A549 (cell line): ENCODE results near the gene ENO3. TPM values are rescaled to one million over a fixed set of nuclear protein-coding genes. Genes with fewer than 3 reads are reported as not detected.

Source experiments
- ATAC-seq, 2 experiments: fragments of 200-7000 bp in 1 of 2; fragments of >200 bp in 1 of 2; cut with Nextera tagmentation in 1 of 2; cut with Tn5 transposase in 1 of 2; 3 replicates each; pipeline versions ENCODE4 v1.8.0 to v1.9.1; 2018 to 2020; ENCODE audit warnings: mild to moderate bottlenecking in 1 of 2, moderate library complexity in 1 of 2
- CTCF ChIA-PET: fragments of 300-600 bp; sonication (Branson Sonifier 250); formaldehyde crosslinking; extraction: SDS; loops from one replicate; lab custom pipeline; 2021; ENCODE audit warnings: antibody characterized with exemption, inconsistent platforms; lab: Yijun Ruan, JAX
- POLR2A ChIA-PET: fragments of 350-600 bp; formaldehyde crosslinking; extraction: SDS; loops from one replicate; lab custom pipeline; 2021; ENCODE audit warnings: antibody characterized with exemption, inconsistent platforms; lab: Yijun Ruan, JAX
- DNase-seq, 2 experiments: peaks; one replicate each; pipeline versions ENCODE4 v3.0.0 to v3.0.0-alpha.2; 2011 to 2016; ENCODE audit warnings: low read depth in 1 of 2, low spot score in 1 of 2
- FAIRE-seq: peaks from 2 replicates; lab custom pipeline; 2011; peaks lifted over from hg19 to GRCh38; lab: Jason Lieb, UNC
- H3K27ac ChIP-seq, 2 experiments: fragments of >200 bp; sonication (Bioruptor Twin); formaldehyde crosslinking; 3 replicates each; pipeline ENCODE4 v1.5.1; 2016 to 2017
- H3K4me1 ChIP-seq: fragments of >200 bp; sonication (Bioruptor Twin); formaldehyde crosslinking; 3 replicates; pipeline ENCODE4 v1.6.1; 2016
- H3K4me2 ChIP-seq: fragments of >200 bp; sonication (Bioruptor Twin); formaldehyde crosslinking; 3 replicates; pipeline ENCODE4 v1.6.1; 2016
- H3K4me3 ChIP-seq: fragments of >200 bp; sonication (Bioruptor Twin); formaldehyde crosslinking; 3 replicates; pipeline ENCODE4 v1.5.1; 2016
- H3K9me3 ChIP-seq: fragments of >200 bp; sonication (Bioruptor Twin); formaldehyde crosslinking; 3 replicates; pipeline ENCODE4 v1.6.1; 2016
- BCL3 ChIP-seq: fragments of >200 bp; sonication (Bioruptor Twin); formaldehyde crosslinking; IDR thresholded peaks from 3 replicates; pipeline ENCODE4 v1.6.1; 2016
- CEBPB ChIP-seq, 2 experiments: fragments of >200 bp in 1 of 2; sonication (Bioruptor Twin) in 1 of 2; formaldehyde crosslinking in 1 of 2; IDR thresholded peaks; 2 replicates each; pipeline ENCODE4 v1.6.1; 2012 to 2016
- CHD2 ChIP-seq: fragments of 150-350 bp; IDR thresholded peaks from 2 replicates; pipeline ENCODE4 v1.6.1; 2014; ENCODE audit warnings: low read length; ENCODE audit not compliant: partially characterized antibody
- CHD4 ChIP-seq: fragments of 200-600 bp; sonication (generic); IDR thresholded peaks from 2 replicates; pipeline ENCODE4 v1.6.1; 2016; ENCODE audit warnings: antibody characterized with exemption, mild to moderate bottlenecking, borderline replicate concordance
- CTCF ChIP-seq: fragments of >200 bp; sonication (Bioruptor Twin); formaldehyde crosslinking; IDR thresholded peaks from 3 replicates; pipeline ENCODE4 v1.5.1; 2016
- ESRRA ChIP-seq: fragments of 150-350 bp; IDR thresholded peaks from 2 replicates; pipeline ENCODE4 v1.6.1; 2014; ENCODE audit warnings: mild to moderate bottlenecking, low read length, borderline replicate concordance
- FOSB ChIP-seq: fragments of 250-450 bp; sonication (Bioruptor Pico); IDR thresholded peaks from 2 replicates; pipeline ENCODE4 v1.5.0; 2020; ENCODE audit warnings: mild to moderate bottlenecking, moderate library complexity
- FOSL2 ChIP-seq, 2 experiments: fragments of 450-650 bp in 1 of 2; fragments of >200 bp in 1 of 2; sonication (Bioruptor Twin) in 1 of 2; formaldehyde crosslinking; IDR thresholded peaks; 2 replicates each; pipeline versions ENCODE4 v1.5.0 to v1.6.1; 2016 to 2020; ENCODE audit warnings: mild to moderate bottlenecking in 1 of 2, moderate library complexity in 1 of 2
- FOXS1 ChIP-seq: fragments of 250-450 bp; sonication (Bioruptor Pico); IDR thresholded peaks from 2 replicates; pipeline ENCODE4 v1.5.0; 2020; ENCODE audit warnings: mild to moderate bottlenecking, moderate library complexity
- HOXA7 ChIP-seq: fragments of 250-450 bp; sonication (Bioruptor Pico); IDR thresholded peaks from 2 replicates; pipeline ENCODE4 v1.5.0; 2020; ENCODE audit warnings: mild to moderate bottlenecking, moderate library complexity
- JUN ChIP-seq, 2 experiments: fragments of >200 bp; sonication (Bioruptor Twin); formaldehyde crosslinking; IDR thresholded peaks; 2 replicates in 1 of 2; 3 replicates in 1 of 2; pipeline ENCODE4 v1.6.1; 2016 to 2017
- MAFK ChIP-seq: fragments of 450-650 bp; IDR thresholded peaks from 2 replicates; pipeline ENCODE4 v1.6.1; 2014; ENCODE audit not compliant: partially characterized antibody
- MAZ ChIP-seq: fragments of 150-350 bp; IDR thresholded peaks from 2 replicates; pipeline ENCODE4 v1.6.1; 2014; ENCODE audit warnings: antibody characterized with exemption, low read depth, low read length, borderline replicate concordance
- MYC ChIP-seq: IDR thresholded peaks from 2 replicates; pipeline ENCODE4 v1.6.1; 2012; ENCODE audit warnings: mild to moderate bottlenecking, inconsistent platforms, low read length, improper control_type of control experiment, borderline replicate concordance
- NR3C1 ChIP-seq: fragments of >200 bp; sonication (Bioruptor Twin); formaldehyde crosslinking; IDR thresholded peaks from 3 replicates; pipeline ENCODE4 v1.6.1; 2017
- PBX3 ChIP-seq: IDR thresholded peaks from 2 replicates; pipeline ENCODE4 v1.6.1; 2012
- PHF8 ChIP-seq: fragments of 200-600 bp; sonication (generic); IDR thresholded peaks from 2 replicates; pipeline ENCODE4 v1.6.1; 2016; ENCODE audit warnings: low read depth, mild to moderate bottlenecking, antibody characterized with exemption, moderate library complexity, borderline replicate concordance
- RARB ChIP-seq: fragments of 250-450 bp; sonication (Bioruptor Pico); IDR thresholded peaks from 2 replicates; pipeline ENCODE4 v1.8.0; 2021; ENCODE audit warnings: mild to moderate bottlenecking, moderate library complexity
- REST ChIP-seq: fragments of 200-600 bp; sonication (generic); IDR thresholded peaks from 2 replicates; pipeline ENCODE4 v1.6.1; 2016; ENCODE audit warnings: antibody characterized with exemption, mild to moderate bottlenecking, moderate library complexity
- RFX5 ChIP-seq: fragments of 450-650 bp; IDR thresholded peaks from 2 replicates; pipeline ENCODE4 v1.7.1; 2014; ENCODE audit warnings: antibody characterized with exemption, mild to moderate bottlenecking, moderate library complexity
- SMC3 ChIP-seq: fragments of >200 bp; sonication (Bioruptor Twin); formaldehyde crosslinking; IDR thresholded peaks from 3 replicates; pipeline ENCODE4 v1.6.1; 2018; ENCODE audit warnings: inconsistent platforms
- SREBF2 ChIP-seq: fragments of 450-650 bp; IDR thresholded peaks from 2 replicates; pipeline ENCODE4 v1.6.1; 2014; ENCODE audit warnings: mild to moderate bottlenecking, moderate library complexity
- ZC3H11A ChIP-seq: fragments of 450-650 bp; IDR thresholded peaks from 2 replicates; pipeline ENCODE4 v1.6.1; 2014; ENCODE audit warnings: antibody characterized with exemption, mild to moderate bottlenecking
- ZNF302 ChIP-seq: fragments of 250-450 bp; sonication (Bioruptor Pico); IDR thresholded peaks from 2 replicates; pipeline ENCODE4 v1.9.0; 2021; ENCODE audit warnings: inconsistent platforms, mild to moderate bottlenecking, moderate library complexity
- WGBS: methylation state at CpG from one replicate; pipeline ENCODE4 v1.1.6; 2017; ENCODE audit errors: missing lambda C conversion rate; 5-methylcytosine and 5-hydroxymethylcytosine counted together
- polyA plus RNA-seq, 4 experiments: library from polyadenylated mRNA; depleted of rRNA in 3 of 4; stranded (reverse); fragments of >200 nt; fragmentation: RNase III in 1 of 4; extraction: RNeasy Plus Mini Kit Qiagen cat#74134 plus additional on column Dnase treatment in 1 of 4; gene quantifications; 2 replicates in 3 of 4; 3 replicates in 1 of 4; pipeline ENCODE4 v1.2.3, GENCODE V29; 2011 to 2017

The ENO3 gene
- polyA plus RNA-seq, 2 of the 4 experiments (the other 2 are of a cell fraction), result 52.5 to 109 TPM

GRCh38 chr17:4959261-4959965 is 8.5 kb downstream of the ENO3 start (continued):
- no peak for TF ChIP-seq BCL3
- no peak for TF ChIP-seq NR3C1
- TF ChIP-seq ZC3H11A, result no peak
- TF ChIP-seq JUN (IDR thresholded peaks at IDR 0.05), result no peak
- no peak for TF ChIP-seq CTCF
- TF ChIP-seq, all 56 proteins: peak for 0

GRCh38 chr17:4960279-4960922 is 9.5 kb downstream of the ENO3 start:
- TF ChIP-seq MAZ (no peak), FOSL2 (IDR thresholded peaks at IDR 0.05) (no peak), FOSL2 (CRISPR knock-in tag; IDR thresholded peaks at IDR 0.05) (no peak), RFX5 (no peak), PHF8 (no peak), BCL3 (no peak), SMC3 (no peak), FOSB (CRISPR knock-in tag) (no peak), CHD2 (no peak), FOXS1 (CRISPR knock-in tag) (no peak), CEBPB (IDR thresholded peaks at IDR 0.05) (no peak), ESRRA (no peak), MYC (no peak), MAFK (no peak), SREBF2 (no peak), CHD4 (no peak), REST (no peak), ZNF302 (no peak), HOXA7 (no peak), RARB (no peak), PBX3 (no peak)
- TF ChIP-seq, all 56 proteins: peak for 0
- H3K4me1 ChIP-seq, result no peaks in the 10 kb centered on the region
- CTCF ChIA-PET, result interaction anchor here (1.1 kb wide), 1 partner anchor 21 kb away, joined by 3 read pairs; the partner anchor contains the start of genes RNF167 and SLC25A11
- FAIRE-seq (no peak), DNase-seq (no peak), ATAC-seq (no peak; a peak in 1 of 6 replicates)
- no peak overlapping the region for H3K4me3 ChIP-seq
- WGBS, result 94% methylated on average over 9 of the region's 9 CpGs
- no peak overlapping the region for H3K27ac ChIP-seq
- no peak overlapping the region for H3K4me2 ChIP-seq
- POLR2A ChIA-PET, result no interaction called here
- no peaks in the 10 kb centered on the region for H3K9me3 ChIP-seq
